ENCODE measurements around the gene PLD5.

Gene PLD5

GRCh38 chr1:242033447-242033846 is 491.1 kb downstream of the PLD5 start:
- no peak for TF ChIP-seq MAX (IDR thresholded peaks at IDR 0.05)
- no peak for TF ChIP-seq RAD21 (IDR thresholded peaks at IDR 0.05; ENCODE audit: low read depth)
- no peak for TF ChIP-seq CREB1 (IDR thresholded peaks at IDR 0.05; ENCODE audit: low read depth)
- TF ChIP-seq TEAD4 (IDR thresholded peaks at IDR 0.05), result no peak
- no peak for TF ChIP-seq EP300 (IDR thresholded peaks at IDR 0.05; ENCODE audit: borderline replicate concordance)
- no peak for TF ChIP-seq EGR1 (IDR thresholded peaks at IDR 0.05)
- TF ChIP-seq USF1 (IDR thresholded peaks at IDR 0.05), result no peak
- TF ChIP-seq FOXM1 (IDR thresholded peaks at IDR 0.05; ENCODE audit: borderline replicate concordance, low read depth), result no peak
- no peak for TF ChIP-seq TCF12 (IDR thresholded peaks at IDR 0.05; ENCODE audit: low read depth)
- TF ChIP-seq CEBPB (IDR thresholded peaks at IDR 0.05), result no peak
